ENCODE data around the gene SFMBT2.

SFMBT2 gene

GRCh38 chr10:7308826-7309225 is 102.0 kb downstream of the SFMBT2 start:
- no peak overlapping the region for H3K27ac ChIP-seq
- no peak for TF ChIP-seq CTCF (conservative IDR thresholded peaks at IDR 0.05)

- no peak for TF ChIP-seq CTCF (conservative IDR thresholded peaks at IDR 0.05)
- H3K27ac ChIP-seq = no peak overlapping the region
These were observed 104.2 kb downstream of the SFMBT2 start for GRCh38 chr10:7306616-7307015.

DNA sequence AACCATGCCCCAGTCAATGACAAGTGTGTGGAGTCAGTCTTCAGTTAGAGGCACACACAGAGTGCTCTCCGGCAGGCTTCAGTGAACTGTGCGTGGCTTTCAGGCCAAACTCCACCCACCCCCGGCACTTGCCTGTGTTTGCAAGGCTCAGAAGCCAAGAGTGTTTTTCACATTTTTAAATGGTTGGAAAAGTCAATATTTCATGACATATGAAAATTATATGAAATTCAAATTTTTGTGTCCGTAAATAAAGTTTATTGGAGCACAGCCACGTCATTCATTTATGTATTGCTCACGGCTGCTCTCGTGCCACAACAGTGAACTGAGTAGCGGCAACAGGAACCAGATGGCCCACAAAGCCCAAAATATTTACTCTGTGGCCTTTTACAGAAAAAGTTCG is 104.7 kb downstream of the SFMBT2 start:
- no peak for TF ChIP-seq CTCF (conservative IDR thresholded peaks at IDR 0.05)
- H3K27ac ChIP-seq = no peak overlapping the region

GRCh38 chr10:7305053-7305452 is 105.8 kb downstream of the SFMBT2 start:
- no peak overlapping the region for H3K27ac ChIP-seq
- TF ChIP-seq CTCF (conservative IDR thresholded peaks at IDR 0.05) = no peak

DNA sequence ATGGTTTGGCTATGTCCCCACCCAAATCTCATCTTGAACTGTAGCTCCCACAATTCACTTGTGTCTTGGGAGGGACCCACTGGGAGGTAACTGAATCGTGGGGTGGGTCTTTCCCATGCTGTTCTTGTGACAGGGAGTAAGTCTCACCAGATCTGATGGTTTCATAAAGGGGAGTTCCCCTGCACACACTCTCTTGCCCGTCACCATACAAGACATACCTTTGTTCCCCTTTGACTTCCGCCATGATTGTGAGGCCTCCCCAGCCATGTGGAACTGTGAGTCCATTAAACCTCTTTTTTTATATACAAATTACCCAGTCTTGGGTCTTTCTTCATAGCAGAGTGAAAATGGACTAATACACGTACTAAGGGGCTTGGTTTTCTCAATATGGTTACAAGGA is 106.7 kb downstream of the SFMBT2 start:
- no peak overlapping the region for H3K27ac ChIP-seq
- TF ChIP-seq CTCF (conservative IDR thresholded peaks at IDR 0.05) = no peak

- no peak for TF ChIP-seq CTCF (conservative IDR thresholded peaks at IDR 0.05)
- H3K27ac ChIP-seq = no peak overlapping the region
These were observed 107.8 kb downstream of the SFMBT2 start for GRCh38 chr10:7302930-7303557.

- TF ChIP-seq CTCF (conservative IDR thresholded peaks at IDR 0.05) = no peak
- H3K27ac ChIP-seq = no peak overlapping the region
These were observed 108.4 kb downstream of the SFMBT2 start for GRCh38 chr10:7302392-7302906.
